Right lobe of liver (tissue), 4 donors: Measurements from ENCODE around the gene OR56A5.

Experiments used
- CTCF ChIP-seq, 4 donors: fragments of 200-600 bp in 3 of 4; fragments of 450-650 bp in 1 of 4; IDR thresholded peaks; one replicate each; pipeline versions ENCODE4 v1.5.1 to v1.8.0; 2016 to 2022; ENCODE audit warnings: antibody characterized with exemption in 4 of 4, mild to moderate bottlenecking in 2 of 4
- POLR2A ChIP-seq: fragments of 450-650 bp; IDR thresholded peaks from one replicate; pipeline ENCODE4 v1.6.1; 2017; ENCODE audit warnings: antibody characterized with exemption, mild to moderate bottlenecking
- donor health status: DM: no; HTN: no; CAD: no.
- donor health status: DM: no; HTN: no; CAD: no.
- donor health status: DM: no; HTN: yes; CAD: no.

- TF ChIP-seq CTCF (IDR thresholded peaks at IDR 0.05) (no peak), POLR2A (no peak)
These were observed 23.9 kb upstream of the OR56A5 start for GRCh38 chr11:5992150-5992549.
